GM23248 (cell line): ENCODE data around the gene FNDC1. TPM values are rescaled to one million over a fixed set of nuclear protein-coding genes. Genes with fewer than 3 reads are reported as not detected.
A peak's percentile ranks its signal among the peaks of the same experiment; 100 is the strongest.
"Not testable (repeated sequence)": the region's sequence is repeated elsewhere in the genome, so short reads cannot be mapped to it uniquely, and the experiment has no call there.

ENCODE experiments used
- DNase-seq: peaks from one replicate; pipeline ENCODE4 v3.0.0-alpha.2; 2015
- H2AFZ ChIP-seq: fragments of 200-600 bp; sonication (generic); 2 replicates; pipeline ENCODE4 v1.6.1; 2016; ENCODE audit warnings: antibody characterized with exemption
- H3F3A ChIP-seq: fragments of 200-600 bp; sonication (generic); 2 replicates; pipeline ENCODE4 v1.6.1; 2016; ENCODE audit warnings: mild to moderate bottlenecking, antibody characterized with exemption, mixed run types; ENCODE audit not compliant: insufficient read depth
- H3K27ac ChIP-seq: fragments of 200-600 bp; sonication (generic); 2 replicates; pipeline ENCODE4 v1.5.1; 2016; ENCODE audit warnings: mild to moderate bottlenecking
- H3K27me3 ChIP-seq: fragments of 200-600 bp; sonication (generic); replicated peaks from 2 replicates; pipeline ENCODE4 v1.6.1; 2016; ENCODE audit warnings: mild to moderate bottlenecking; ENCODE audit not compliant: insufficient read depth
- H3K36me3 ChIP-seq: fragments of 200-600 bp; sonication (generic); 2 replicates; pipeline ENCODE4 v1.6.1; 2016; ENCODE audit warnings: low read depth, mild to moderate bottlenecking
- H3K4me1 ChIP-seq: fragments of 200-600 bp; sonication (generic); 2 replicates; pipeline ENCODE4 v1.6.1; 2016; ENCODE audit warnings: mild to moderate bottlenecking; ENCODE audit not compliant: insufficient read depth
- H3K4me2 ChIP-seq: fragments of 200-600 bp; sonication (generic); one replicate; pipeline ENCODE4 v1.6.1; 2016; ENCODE audit warnings: mild to moderate bottlenecking; ENCODE audit not compliant: unreplicated experiment
- H3K4me3 ChIP-seq: fragments of 200-600 bp; sonication (generic); 2 replicates; pipeline ENCODE4 v1.5.1; 2016; ENCODE audit warnings: mild to moderate bottlenecking
- H3K79me2 ChIP-seq: fragments of 200-600 bp; sonication (generic); 2 replicates; pipeline ENCODE4 v1.6.1; 2016; ENCODE audit warnings: mild to moderate bottlenecking; ENCODE audit not compliant: insufficient read depth
- H3K9ac ChIP-seq: fragments of 200-600 bp; sonication (generic); 2 replicates; pipeline ENCODE4 v1.6.1; 2016; ENCODE audit warnings: mild to moderate bottlenecking
- H3K9me2 ChIP-seq: fragments of 200-600 bp; sonication (generic); 2 replicates; pipeline ENCODE4 v1.6.1; 2016; ENCODE audit warnings: mixed run types, mild to moderate bottlenecking, moderate library complexity; ENCODE audit not compliant: insufficient read depth
- H3K9me3 ChIP-seq: fragments of 200-600 bp; sonication (generic); one replicate; pipeline ENCODE4 v1.6.1; 2017; ENCODE audit warnings: low read depth
- H4K20me1 ChIP-seq: fragments of 200-600 bp; sonication (generic); 2 replicates; pipeline ENCODE4 v1.6.0; 2016; ENCODE audit not compliant: insufficient read depth
- EZH2 ChIP-seq: fragments of 200-600 bp; sonication (generic); IDR thresholded peaks from 2 replicates; pipeline ENCODE4 v1.6.1; 2018; ENCODE audit warnings: antibody characterized with exemption, mild to moderate bottlenecking; ENCODE audit not compliant: insufficient read depth, poor library complexity, severe bottlenecking
- EZH2phosphoT487 ChIP-seq: fragments of 200-600 bp; sonication (generic); IDR thresholded peaks from 2 replicates; pipeline ENCODE4 v1.6.1; 2018; ENCODE audit warnings: antibody characterized with exemption, moderate library complexity, mild to moderate bottlenecking, low read depth; ENCODE audit not compliant: insufficient read depth
- WGBS, 2 experiments: methylation state at CpG; one replicate each; pipeline ENCODE4 v1.1.6; 2015 to 2017; ENCODE audit warnings: low lambda C conversion rate in 2 of 2, low coverage in 1 of 2; ENCODE audit errors: missing lambda C conversion rate in 2 of 2; 5-methylcytosine and 5-hydroxymethylcytosine counted together
- in situ Hi-C: fragments of 300-500 bp; cut with MboI; formaldehyde crosslinking; loops from 2 replicates; pipeline ENCODE4 v1.15.0; 2020
- polyA plus RNA-seq: library from polyadenylated mRNA; unstranded; fragments of >200 nt; fragmentation: Nextera tagmentation; extraction: Ambion mirVana; gene quantifications from 2 replicates; pipeline ENCODE4 v1.2.1, GENCODE V29; 2016
- total RNA-seq: library from RNA; depleted of rRNA; stranded (reverse); fragments of >200 nt; shearing (Covaris generic); gene quantifications from 2 replicates; pipeline ENCODE4 v1.2.3, GENCODE V29; 2014

FNDC1 gene
- total and polyA plus RNA-seq, 2 experiments from 2014 or later: 5.2 to 7.8 TPM

DNA sequence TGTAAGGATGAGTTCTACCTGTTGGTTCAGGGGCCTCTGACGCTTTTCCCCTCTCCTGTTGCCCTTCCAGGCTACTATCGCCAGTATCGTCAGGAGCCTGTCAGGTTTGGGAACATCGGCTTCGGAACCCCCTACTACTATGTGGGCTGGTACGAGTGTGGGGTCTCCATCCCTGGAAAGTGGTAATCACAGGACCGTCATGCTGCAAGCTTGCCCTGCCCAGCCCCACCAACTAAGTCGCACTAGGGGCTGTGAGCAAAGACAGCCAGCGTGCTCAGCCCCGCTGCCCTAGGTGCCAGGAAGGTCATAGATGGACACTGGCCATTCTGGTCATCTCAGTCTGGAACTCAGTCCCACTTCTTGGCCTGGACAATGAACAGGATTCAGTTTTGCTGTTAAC, 102.1 kb downstream of the FNDC1 start:
- Histone ChIP-seq H3K9me3 (no peaks in the 10 kb centered on the region), H3K4me2 (no peak overlapping the region), H3K9ac (no peak overlapping the region), H3K27ac (no peak overlapping the region), H3K79me2 (no peaks in the 10 kb centered on the region), H3K9me2 (no peaks in the 10 kb centered on the region), H3K36me3 (no peaks in the 10 kb centered on the region), H3K27me3 (no peaks in the 10 kb centered on the region), H4K20me1 (no peaks in the 10 kb centered on the region), H3K4me1 (no peaks in the 10 kb centered on the region), H2AFZ (no peak overlapping the region), H3K4me3 (no peak overlapping the region), H3F3A (no peaks in the 10 kb centered on the region)
- 45 to 50% methylated on average over 10 of the region's 10 CpGs for WGBS, 2 experiments
- no peak for DNase-seq
- in situ Hi-C loops: no loop called here
- TF ChIP-seq EZH2: no peak
- TF ChIP-seq EZH2phosphoT487: no peak

GRCh38 chr6:159278626-159279025, 109.4 kb downstream of the FNDC1 start:
- no peaks in the 10 kb centered on the region for H3F3A ChIP-seq
- H3K27ac ChIP-seq: no peak overlapping the region
- TF ChIP-seq EZH2phosphoT487 (no peak), EZH2 (no peak)
- H3K4me2 ChIP-seq: no peak overlapping the region
- in situ Hi-C loops: no loop called here
- H3K9ac ChIP-seq: no peak overlapping the region
- H3K27me3 ChIP-seq: no peaks in the 10 kb centered on the region
- no peaks in the 10 kb centered on the region for H3K9me2 ChIP-seq
- DNase-seq: no peak
- no peak overlapping the region for H2AFZ ChIP-seq
- H3K79me2 ChIP-seq: no peaks in the 10 kb centered on the region
- no peak overlapping the region for H3K4me3 ChIP-seq
- H3K9me3 ChIP-seq: no peaks in the 10 kb centered on the region
- peaks cover 5% of the 10 kb centered on the region; the same call in 1 of the 2 replicates for H3K4me1 ChIP-seq
- H3K36me3 ChIP-seq: no peaks in the 10 kb centered on the region
- no peaks in the 10 kb centered on the region for H4K20me1 ChIP-seq

- in situ Hi-C loops: no loop called here
- H3K9me2 ChIP-seq: no peaks in the 10 kb centered on the region
- no peaks in the 10 kb centered on the region for H3K36me3 ChIP-seq
- no peak overlapping the region for H3K4me3 ChIP-seq
- TF ChIP-seq EZH2 (no peak), EZH2phosphoT487 (no peak)
- H3F3A ChIP-seq: no peaks in the 10 kb centered on the region
- H4K20me1 ChIP-seq: no peaks in the 10 kb centered on the region
- no peak for DNase-seq
- H3K4me2 ChIP-seq: no peak overlapping the region
- WGBS, 2 experiments: 49 to 57% methylated on average over 10 of the region's 10 CpGs
- no peak overlapping the region for H2AFZ ChIP-seq
- no peaks in the 10 kb centered on the region for H3K79me2 ChIP-seq
- peaks cover 5% of the 10 kb centered on the region; the same call in 1 of the 2 replicates for H3K4me1 ChIP-seq
- no peaks in the 10 kb centered on the region for H3K27me3 ChIP-seq
- H3K9me3 ChIP-seq: no peaks in the 10 kb centered on the region
- H3K27ac ChIP-seq: no peak overlapping the region
- H3K9ac ChIP-seq: no peak overlapping the region
Measured at GRCh38 chr6:159279790-159280277, 110.6 kb downstream of the FNDC1 start.

- Histone ChIP-seq H3F3A (no peaks in the 10 kb centered on the region), H4K20me1 (no peaks in the 10 kb centered on the region), H3K79me2 (no peaks in the 10 kb centered on the region), H3K4me3 (no peak overlapping the region), H3K9me3 (no peaks in the 10 kb centered on the region), H3K4me2 (no peak overlapping the region), H3K9ac (no peak overlapping the region), H3K27ac (no peak overlapping the region), H3K4me1 (peaks cover 5% of the 10 kb centered on the region; the same call in 1 of the 2 replicates), H3K36me3 (no peaks in the 10 kb centered on the region), H2AFZ (no peak overlapping the region), H3K9me2 (no peaks in the 10 kb centered on the region), H3K27me3 (no peaks in the 10 kb centered on the region)
- 7% methylated on average over 5 of the region's 5 CpGs for WGBS, 2 experiments
- peak; percentile 28 for DNase-seq
- in situ Hi-C loops: no loop called here
- no peak for TF ChIP-seq EZH2
- TF ChIP-seq EZH2phosphoT487: no peak
Measured at GRCh38 chr6:159282421-159282820, 113.2 kb downstream of the FNDC1 start.

DNA sequence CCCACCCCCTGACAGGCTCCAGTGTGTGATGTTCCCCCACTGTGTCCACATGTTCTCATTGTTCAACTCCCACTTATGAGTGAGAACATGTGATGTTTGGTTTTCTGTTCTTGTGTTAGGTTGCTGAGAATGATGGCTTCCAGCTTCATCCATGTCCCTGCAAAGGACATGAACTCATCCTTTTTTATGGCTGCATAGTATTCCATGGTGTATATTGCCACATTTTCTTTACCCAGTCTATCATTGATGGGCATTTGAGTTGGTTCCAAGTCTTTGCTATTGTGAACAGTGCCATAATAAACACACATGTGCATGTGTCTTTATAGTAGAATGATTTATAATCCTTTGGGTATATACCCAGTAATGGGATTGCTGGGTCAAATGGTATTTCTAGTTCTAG, 115.5 kb downstream of the FNDC1 start:
- H3K79me2 ChIP-seq, H3K4me2 ChIP-seq, in situ Hi-C loops, H3K9ac ChIP-seq, H3K27ac ChIP-seq, H3K4me3 ChIP-seq, H3K9me3 ChIP-seq, H3K9me2 ChIP-seq, H3K4me1 ChIP-seq, H3K36me3 ChIP-seq, H3K27me3 ChIP-seq, DNase-seq, H3F3A ChIP-seq, H2AFZ ChIP-seq, H4K20me1 ChIP-seq: not testable (repeated sequence)
